ENCODE data around the gene DHRS9.
A peak's percentile ranks its signal among the peaks of the same experiment; 100 is the strongest.

Gene DHRS9

DNA sequence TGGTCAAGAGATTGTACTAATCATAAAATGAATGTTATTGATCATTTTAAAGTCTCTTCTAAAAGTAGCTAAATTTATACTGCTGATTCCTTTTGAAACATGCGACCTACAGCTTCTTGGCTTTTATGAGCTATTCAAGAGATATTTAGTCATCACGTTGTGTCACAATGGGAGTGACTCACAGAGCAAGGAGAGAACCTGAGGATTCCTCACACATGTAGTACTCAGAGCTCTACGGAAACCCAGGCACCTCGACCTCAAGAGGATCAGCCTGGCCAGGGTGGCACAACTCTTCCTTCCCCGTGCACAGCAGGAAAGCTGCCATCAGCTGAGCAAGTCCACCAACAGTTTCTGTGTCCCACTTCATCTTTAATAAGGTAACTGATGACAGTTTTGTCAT, at the start of gene DHRS9:
Gene DHRS9, plus strand, starts transcription at position 223 of the 400 bp plus-strand sequence. CDS start 12,019 bp downstream, outside the sequence.
- no peak within 1 kb of the TSS for H3K4me3 ChIP-seq (ENCODE audit: low read length)
- DNase-seq (ENCODE audit: low read depth), result peak; percentile 19
- TF ChIP-seq, protein P1, sequence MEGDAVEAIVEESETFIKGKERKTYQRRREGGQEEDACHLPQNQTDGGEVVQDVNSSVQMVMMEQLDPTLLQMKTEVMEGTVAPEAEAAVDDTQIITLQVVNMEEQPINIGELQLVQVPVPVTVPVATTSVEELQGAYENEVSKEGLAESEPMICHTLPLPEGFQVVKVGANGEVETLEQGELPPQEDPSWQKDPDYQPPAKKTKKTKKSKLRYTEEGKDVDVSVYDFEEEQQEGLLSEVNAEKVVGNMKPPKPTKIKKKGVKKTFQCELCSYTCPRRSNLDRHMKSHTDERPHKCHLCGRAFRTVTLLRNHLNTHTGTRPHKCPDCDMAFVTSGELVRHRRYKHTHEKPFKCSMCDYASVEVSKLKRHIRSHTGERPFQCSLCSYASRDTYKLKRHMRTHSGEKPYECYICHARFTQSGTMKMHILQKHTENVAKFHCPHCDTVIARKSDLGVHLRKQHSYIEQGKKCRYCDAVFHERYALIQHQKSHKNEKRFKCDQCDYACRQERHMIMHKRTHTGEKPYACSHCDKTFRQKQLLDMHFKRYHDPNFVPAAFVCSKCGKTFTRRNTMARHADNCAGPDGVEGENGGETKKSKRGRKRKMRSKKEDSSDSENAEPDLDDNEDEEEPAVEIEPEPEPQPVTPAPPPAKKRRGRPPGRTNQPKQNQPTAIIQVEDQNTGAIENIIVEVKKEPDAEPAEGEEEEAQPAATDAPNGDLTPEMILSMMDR (conservative IDR thresholded peaks at IDR 0.05; ENCODE audit: low read depth, low read length), result no peak

DNA sequence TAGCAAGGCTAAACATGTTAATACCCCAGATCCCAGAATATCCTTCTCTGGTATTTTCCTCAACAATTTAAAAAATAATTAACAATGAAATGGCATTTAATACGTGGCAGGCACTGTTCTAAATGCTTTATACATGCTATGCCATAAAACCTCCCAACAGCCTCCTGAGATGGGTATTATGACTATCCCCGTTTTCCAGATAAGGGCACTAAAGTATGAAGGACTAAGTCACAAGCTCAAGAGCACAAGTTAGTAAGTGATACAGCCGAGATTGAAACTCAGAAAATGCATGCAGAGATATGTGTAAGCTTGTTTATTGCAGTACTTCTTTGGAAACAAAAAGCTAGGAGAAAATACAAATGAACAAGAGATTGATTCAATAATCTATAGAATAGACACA, 46.2 kb upstream of the DHRS9 start:
- TF ChIP-seq, protein P1 (conservative IDR thresholded peaks at IDR 0.05; ENCODE audit: low read depth, low read length), result no peak
- no peak overlapping the region for H3K4me3 ChIP-seq (ENCODE audit: low read length)
- no peak for DNase-seq (ENCODE audit: low read depth)

DNA sequence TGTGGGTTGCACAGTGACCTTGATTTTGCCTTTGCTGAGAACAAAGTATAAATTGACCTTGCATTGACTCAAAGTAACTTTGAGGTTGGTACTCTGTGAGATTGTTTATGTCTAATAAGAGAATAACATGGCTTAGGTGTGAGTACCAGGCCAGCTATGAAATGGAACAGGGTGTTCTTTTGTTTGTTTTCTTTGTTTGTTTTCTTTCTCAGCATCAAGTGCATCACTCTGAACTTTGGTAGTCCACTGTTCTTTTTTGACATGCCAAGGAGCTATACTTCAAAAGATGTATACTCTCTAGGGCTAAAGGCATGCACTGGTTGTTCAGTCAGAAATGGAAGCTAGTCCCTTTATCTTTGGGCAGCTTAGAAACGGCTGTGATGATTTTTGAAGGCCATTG, 43.3 kb upstream of the DHRS9 start:
- TF ChIP-seq, protein P1 (conservative IDR thresholded peaks at IDR 0.05; ENCODE audit: low read depth, low read length), result no peak
- H3K4me3 ChIP-seq (ENCODE audit: low read length), result no peak overlapping the region
- DNase-seq (ENCODE audit: low read depth), result no peak

DNA sequence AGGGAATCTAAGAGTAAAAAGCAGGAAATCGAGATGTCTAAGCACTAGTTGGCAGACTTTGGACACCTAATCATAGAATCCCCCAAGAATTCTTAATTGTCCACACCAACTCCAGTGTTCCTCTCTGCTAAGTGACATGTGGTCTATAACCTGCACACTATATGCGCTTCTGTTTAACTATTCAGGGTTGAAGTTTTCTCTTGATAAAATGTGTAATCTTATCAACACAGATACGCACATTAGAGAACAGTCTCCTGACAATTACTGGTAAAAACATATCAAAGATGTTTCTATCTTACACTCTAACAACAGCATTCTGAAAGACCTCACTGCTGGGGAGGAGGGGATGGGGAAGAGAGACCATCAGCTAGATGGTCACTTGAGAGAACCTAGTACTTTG, 42.1 kb upstream of the DHRS9 start:
- TF ChIP-seq, protein P1 (conservative IDR thresholded peaks at IDR 0.05; ENCODE audit: low read depth, low read length), result no peak
- H3K4me3 ChIP-seq (ENCODE audit: low read length), result no peak overlapping the region
- DNase-seq (ENCODE audit: low read depth), result no peak

DNA sequence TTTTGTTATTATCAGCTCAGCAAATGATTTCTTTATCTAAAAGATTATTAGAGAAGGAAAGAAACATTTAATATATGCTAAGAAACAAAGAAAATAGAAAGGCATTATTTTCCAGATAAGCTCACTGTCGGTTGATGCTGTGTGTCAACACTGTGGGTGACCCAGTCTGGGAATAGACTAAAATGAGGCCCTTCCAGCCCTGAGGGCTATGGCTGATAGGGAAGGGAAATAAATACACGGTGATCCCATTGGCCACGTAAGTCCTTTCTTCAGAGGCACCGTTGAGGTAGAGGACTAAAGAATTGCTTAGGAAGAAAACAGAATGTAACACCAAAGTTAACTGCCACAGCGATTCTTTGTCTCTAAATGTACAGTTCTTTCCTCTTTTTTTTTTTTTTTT, 40.0 kb upstream of the DHRS9 start:
- no peak for DNase-seq (ENCODE audit: low read depth)
- H3K4me3 ChIP-seq (ENCODE audit: low read length), result no peak overlapping the region
- TF ChIP-seq, protein P1 (conservative IDR thresholded peaks at IDR 0.05; ENCODE audit: low read depth, low read length), result no peak

DNA sequence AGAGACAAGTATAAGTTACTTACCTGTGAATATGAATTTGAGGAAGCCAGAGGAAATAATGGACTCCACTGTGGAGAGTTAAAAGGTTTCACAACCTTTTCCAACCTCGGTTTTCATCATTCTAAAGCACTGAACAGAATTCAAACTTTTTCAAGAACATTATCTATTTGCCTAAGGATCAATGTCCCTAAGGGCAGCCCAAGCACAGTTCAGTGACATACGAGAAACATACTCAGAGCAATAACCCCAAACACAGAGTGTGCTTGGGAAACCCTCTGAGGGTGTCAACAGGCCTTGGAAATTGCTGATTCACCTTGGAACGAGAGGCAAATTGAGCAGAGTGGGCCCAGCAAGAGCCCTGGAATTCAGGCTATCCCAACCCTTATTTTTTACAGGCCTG, 38.2 kb upstream of the DHRS9 start, which contains the start of gene ABCB11:
Gene ABCB11, minus strand, starts transcription at position 123 of the 400 bp plus-strand sequence. CDS start 13,199 bp downstream, outside the sequence.
- TF ChIP-seq, protein P1 (conservative IDR thresholded peaks at IDR 0.05; ENCODE audit: low read depth, low read length), result no peak
- DNase-seq (ENCODE audit: low read depth), result no peak

DNA sequence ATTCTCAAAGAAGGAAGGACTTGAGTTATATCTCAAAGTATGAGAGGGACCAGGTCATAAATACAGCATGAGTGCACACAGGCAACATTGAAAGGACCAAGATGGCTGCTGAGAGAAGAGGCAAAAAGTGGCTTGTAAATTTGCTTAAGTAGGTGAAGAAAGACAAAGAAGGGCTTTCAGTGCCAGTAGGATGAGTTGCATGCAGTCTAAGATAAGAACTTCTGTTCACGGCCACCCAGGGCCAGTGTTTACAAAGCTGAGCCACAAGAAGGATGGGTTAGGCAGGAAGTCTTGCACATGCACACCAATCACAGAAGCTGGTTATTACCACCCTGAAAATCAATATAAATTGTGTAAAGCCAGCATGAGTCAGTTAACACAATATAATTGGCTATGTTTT, 35.1 kb upstream of the DHRS9 start:
- DNase-seq (ENCODE audit: low read depth), result no peak
- no peak overlapping the region for H3K4me3 ChIP-seq (ENCODE audit: low read length)
- TF ChIP-seq, protein P1 (conservative IDR thresholded peaks at IDR 0.05; ENCODE audit: low read depth, low read length), result no peak

More for the DNA sequence above, 38.2 kb upstream of the DHRS9 start, which contains the start of gene ABCB11:
- H3K4me3 ChIP-seq (ENCODE audit: low read length), result no peak within 1 kb of the TSS
